HG03342 (cell line): Measurements from ENCODE around the gene HNMT.
"Not testable (repeated sequence)": the region's sequence is repeated elsewhere in the genome, so short reads cannot be mapped to it uniquely, and the experiment has no call there.

Experiments used
- ATAC-seq: cut with Tn5 transposase; IDR thresholded peaks from one replicate; pipeline ENCODE4 v1.9.1; 2021; ENCODE audit warnings: mild to moderate bottlenecking, moderate library complexity; ENCODE audit not compliant: unreplicated experiment

HNMT gene

DNA sequence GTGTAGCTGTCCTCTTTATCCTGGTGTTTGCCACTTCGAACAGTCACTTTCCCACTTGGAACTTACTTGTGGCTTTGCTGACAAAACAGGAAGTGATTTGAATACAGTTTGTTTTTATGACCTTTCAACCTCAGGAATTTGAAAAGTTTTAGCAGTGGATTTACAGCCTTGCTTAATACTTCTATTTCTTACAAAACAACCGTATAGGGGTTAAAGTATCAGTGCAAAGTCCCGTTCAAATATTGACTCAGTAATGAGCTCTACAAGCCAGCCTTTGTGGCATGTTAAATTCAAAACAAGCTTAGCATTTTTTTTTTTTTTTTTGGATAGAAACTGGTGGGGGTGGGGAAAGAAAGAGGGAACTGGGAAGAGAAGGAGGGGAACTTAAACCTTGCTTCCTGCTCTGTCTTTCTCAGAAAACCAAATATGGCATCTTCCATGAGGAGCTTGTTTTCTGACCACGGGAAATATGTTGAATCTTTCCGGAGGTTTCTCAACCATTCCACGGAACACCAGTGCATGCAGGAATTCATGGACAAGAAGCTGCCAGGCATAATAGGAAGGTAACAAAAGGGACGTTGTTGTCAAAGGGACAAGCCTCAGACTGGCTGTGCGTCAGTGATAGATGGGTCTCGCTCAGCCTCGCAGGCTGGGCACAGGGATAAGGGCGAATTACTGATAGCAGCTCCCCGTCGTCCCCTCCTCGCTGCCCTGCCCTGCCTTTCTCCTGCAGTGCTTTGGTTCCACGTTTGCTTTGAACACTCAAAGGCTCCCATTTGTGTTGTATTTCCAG is at the start of gene HNMT:
TSS of gene HNMT (plus strand) at position 408 of the 793 bp plus-strand sequence. CDS start at position 427, 19 bp downstream.
- no peak for ATAC-seq

DNA sequence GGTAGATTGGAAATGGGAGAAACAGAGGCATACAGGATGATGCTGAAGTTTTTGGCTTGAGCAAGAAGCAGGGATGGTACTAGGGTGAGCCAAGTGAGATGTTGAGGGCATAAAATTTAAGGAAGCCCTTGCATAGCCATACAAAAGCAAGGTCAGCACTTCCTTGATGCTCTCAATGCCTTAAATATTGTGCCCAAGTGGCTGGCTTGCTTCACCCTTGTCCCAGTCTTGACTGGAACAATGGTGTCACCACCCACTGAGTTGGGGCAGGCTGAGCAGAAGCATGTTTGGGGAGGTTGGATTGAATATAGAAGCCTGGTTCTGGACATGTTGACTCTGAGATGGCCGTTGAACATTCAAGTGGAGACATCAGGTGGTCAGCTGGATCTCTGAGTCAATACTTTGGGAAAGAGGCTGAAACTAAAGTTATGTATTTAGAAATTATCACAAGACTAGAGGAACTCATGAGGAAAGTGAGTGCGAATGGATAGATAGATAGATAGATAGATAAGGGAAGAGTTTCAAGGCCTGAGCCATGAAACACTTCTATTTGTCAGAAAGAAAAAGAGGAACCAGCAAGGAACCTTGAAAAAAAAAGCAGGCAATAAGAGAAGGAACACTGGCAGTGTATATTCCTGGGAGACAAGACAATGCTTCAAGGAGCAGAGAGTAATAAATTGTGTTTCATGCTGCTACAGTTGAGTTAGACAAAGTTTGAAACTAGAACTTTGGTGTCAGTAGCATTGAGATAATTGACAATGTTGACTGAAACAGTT is 43.0 kb upstream of the HNMT start:
- ATAC-seq: no peak

DNA sequence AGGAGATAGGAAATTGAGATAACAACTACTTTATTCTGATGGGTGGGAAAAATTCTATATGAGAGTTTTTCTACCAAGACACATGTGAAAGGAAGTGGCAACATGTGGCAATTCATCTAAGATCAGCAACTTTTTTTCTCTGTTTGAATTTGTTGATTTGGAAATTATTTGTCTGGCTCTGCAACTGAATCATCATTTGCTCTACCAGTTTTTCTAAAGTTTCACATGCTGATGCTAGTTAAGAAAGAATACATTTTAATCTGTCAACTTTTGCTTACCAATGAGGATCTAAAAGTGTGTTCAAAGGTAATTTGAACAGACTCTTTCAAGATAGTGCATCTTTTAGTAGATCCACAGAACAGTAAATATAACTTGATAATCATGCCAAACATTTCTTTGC is 42.1 kb upstream of the HNMT start:
- ATAC-seq: not testable (repeated sequence)

DNA sequence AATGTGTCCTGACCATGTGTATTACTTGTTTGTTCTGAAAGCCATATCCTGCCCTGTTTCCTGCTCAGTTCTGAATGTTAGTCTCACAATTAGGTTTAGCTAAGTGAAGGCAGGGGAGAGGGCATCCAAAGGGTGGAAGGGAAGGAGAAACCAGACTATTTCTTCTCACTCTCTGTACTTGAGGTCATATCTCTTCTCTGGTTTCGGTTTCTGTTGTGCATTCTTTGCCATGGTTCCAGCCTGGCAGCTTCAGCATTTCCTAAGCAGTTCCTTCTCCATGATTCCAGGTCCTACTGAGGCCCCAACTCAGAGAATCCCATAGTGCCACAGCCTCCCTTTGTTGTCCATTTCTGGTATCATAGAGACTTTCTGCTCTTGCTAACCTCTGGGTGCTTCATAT is 40.3 kb upstream of the HNMT start:
- ATAC-seq: no peak

DNA sequence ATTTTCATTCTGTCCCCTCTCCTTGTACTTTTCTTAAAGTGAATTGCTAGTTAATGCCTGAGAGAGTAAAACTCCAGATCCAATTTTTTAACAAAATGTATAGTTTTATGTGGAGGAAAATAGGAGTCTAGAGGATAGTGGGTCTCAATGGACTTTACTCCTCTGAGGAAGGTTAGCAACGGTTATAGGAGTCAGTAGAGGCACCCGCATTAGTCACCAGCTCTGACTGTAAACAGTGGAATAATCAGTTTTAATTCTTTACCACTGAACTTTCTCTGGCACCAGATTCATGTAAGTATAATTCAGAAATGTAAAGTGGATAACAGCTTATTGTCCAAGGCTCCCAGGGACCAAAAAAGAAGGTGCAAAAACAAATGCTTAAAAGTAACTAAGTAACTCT is 38.7 kb upstream of the HNMT start:
- no peak for ATAC-seq

DNA sequence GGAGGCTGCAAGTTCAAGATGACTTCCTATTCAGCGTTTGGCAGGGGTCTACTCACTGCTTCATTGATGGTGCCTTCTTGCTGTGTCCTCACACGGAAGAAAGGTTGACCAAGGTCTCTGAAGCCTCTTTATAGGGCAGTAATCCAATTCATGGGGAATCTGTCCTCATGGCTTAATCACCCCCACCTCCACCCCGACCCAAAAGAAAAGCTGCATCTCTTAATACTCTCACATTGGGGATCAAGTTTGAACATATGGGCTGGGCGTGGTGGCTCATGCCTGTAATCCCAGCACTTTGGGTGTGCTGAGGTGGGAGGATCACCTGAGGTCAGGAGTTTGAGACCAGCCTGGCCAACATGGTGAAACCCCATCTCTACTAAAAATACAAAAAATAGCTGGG is 36.4 kb upstream of the HNMT start:
- no peak for ATAC-seq

DNA sequence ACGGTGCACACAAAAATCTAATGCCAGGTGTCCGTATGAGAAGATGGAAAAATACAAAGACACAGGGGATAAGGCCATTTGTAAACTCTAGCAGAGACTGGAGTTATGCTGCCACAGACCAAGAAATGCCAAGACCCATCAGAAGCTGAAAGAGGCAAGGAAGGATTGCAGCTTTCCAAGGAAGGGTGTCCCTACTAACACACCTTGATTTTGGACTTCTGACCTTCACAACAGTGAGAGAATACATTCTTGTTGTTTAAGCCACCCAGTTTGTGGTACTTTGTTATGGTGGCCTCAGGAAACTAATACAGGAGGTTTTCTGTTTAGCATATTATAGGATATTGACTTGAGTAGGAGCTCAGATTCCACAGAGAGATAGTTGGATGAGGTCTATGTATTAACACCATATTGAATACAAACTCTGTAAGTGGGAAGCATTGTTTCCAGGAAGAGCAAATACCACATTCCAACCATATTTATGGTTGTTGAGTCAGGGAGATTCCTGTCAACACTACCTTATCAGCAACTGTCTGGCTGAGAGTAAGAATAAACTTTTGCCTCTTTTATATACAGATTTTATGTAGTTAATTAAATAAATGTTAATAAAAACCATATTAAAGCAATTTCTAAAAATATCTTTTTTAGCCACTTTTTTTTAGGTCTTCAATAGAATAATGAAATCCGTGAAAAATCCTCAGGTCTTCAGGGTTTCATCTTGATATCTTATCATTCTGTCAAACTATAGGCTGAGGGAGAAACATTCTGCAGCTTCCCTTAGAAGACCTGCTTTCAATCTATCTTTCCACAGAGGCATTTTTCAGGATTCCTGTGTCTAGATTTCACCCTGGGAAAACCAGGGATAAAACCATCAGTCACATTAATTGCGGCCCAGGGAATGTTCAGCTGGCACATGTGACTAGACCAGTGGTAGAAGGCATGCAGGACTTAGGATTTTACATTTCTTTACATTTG is 35.4 kb upstream of the HNMT start:
- no peak for ATAC-seq

DNA sequence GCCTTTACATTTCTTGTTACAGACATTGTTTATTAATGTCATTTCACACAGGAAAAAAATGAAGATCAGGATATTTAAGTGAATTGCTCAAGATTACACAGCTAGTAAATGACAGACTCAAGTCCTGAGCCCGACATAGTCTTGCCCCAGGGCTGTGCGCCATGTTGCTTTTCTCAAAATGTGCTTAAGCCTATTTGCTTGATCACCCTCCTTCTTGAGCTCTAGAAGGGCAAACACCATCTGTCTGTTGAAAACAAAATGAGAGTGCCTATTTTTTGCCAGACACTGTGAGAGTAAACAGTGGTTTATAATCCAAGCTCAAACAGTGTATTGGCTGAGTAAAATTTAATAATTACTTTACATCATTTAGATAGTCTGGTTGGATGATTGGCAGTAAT is 34.8 kb upstream of the HNMT start:
- ATAC-seq: no peak

DNA sequence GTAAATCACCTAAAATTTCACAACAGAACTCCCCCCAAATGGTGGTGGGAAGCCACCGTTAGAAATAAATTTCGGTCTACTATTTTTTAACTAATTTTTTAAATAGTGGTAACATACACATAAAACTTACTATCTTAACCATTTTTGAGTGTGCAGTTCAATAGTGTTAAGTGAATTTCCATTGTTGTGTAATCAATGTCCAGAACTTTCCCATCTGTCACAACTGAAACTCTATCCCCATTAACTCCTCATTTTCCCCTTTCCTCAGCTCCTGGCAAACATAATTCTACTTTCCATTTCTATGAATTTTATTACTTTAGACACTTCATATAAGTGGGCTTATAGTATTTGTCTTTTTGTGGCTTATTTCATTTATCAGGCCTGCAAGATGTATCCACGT is 34.1 kb upstream of the HNMT start:
- no peak for ATAC-seq

DNA sequence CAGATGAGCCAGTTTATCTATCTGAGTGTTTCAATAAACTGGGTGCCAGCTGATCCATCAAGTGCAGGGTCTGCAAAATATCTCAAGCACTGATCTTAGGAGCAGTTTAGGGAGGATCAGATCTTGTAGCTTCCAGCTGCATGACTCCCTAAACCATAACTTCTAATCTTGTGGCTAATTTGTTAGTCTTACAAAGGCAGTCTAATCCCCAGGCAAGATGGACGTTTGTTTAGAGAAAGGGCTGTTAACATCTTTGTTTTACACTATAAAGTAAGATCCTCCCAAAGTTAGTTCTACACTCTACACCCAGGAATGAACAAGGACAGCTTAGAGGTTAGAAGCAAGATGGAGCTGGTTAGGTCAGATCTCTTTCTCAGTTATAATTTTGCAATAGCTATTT is 28.7 kb upstream of the HNMT start:
- ATAC-seq: no peak

DNA sequence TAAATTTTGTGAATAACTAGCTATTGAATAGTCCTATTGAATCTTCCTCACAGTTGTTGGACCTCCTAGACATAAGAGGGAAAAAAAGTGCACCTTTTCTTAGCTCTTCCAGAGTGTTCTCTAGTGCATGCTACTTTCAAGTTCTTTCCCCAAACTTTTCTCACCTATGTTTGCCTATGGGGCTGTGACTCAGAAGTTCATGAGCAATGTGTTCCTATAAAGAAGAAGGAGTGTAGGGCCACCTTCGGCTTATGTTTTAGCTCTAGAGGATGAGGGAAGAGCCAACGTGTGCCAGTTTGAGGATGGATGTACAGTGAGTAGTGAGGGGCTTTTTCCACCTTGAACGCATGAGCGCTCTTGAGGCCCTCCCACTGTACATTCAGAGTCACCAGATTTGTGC is 27.0 kb upstream of the HNMT start:
- ATAC-seq: no peak

DNA sequence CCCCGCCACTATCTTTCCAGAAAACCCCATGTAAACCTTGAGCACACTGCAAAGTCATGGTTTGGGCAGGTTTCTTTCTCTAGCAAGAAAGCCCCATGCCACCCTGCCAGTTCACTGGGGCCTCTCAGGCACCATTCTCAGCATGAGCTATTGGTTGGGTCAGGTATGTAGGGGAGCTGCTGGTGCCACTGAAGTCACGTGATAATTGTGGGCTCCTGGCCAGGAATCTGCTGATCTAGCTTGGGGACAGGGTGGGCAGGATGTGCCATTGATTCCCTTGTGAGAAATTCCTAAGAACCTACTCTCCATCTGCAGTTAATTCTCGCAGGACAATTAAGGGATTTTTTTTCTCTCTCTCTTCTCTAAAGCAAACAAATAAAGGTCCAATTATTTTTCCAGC is 26.5 kb upstream of the HNMT start:
- ATAC-seq: no peak

DNA sequence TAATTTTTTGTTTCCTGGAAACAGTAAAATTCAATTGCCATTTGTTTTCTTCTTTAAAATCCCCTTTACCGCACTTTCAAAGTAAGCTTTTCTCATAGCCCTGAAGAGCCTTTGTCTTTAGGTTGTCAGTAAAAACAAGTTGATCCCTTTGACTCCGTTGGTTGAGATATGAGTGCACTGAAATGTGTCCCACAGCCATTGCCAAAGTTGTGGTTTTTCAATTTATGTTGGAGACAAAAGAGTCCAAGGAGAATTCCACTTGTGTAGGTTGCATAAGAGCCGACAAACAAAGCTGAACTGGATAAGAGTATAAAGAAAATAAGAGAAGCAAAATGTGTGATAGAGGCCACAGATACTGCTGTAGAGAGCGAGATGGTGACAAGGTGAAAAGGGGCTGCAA is 26.1 kb upstream of the HNMT start:
- no peak for ATAC-seq

DNA sequence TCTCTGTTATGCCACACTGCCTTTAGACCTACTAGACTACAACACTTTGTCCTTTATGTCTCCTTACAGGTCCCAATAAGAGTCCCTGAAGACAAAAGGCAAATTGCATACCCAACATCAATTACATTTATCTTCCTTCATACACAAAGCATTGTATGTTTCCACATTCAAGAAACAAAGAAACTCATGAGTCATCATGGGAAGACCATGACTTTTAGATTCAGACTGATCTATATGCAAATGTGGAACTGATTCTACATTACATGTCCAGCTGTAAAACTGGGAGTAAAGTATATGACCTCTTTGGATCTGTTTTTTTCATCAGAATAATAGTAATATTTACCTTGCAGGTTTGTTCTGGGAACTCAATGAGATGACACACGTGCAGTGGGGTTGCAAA is 25.2 kb upstream of the HNMT start:
- no peak for ATAC-seq

DNA sequence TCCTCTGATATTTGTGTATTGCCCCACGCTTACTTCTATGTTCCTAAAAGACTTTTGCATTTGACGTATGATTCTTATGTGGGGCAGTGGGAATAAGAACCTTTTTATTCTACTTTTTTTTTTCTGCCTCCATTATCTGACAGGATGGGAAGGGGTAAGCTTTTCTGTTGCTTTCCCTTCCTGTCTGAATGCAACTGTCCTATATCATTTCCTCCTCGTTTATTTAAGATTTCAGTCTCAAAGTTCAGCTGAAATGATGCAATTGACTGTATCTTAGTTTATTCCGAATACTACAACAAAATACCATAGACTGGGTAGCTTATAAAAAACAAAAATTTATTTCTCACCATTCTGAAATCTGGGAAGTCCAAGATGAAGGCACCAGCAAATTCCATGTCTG is 24.1 kb upstream of the HNMT start:
- ATAC-seq: no peak

DNA sequence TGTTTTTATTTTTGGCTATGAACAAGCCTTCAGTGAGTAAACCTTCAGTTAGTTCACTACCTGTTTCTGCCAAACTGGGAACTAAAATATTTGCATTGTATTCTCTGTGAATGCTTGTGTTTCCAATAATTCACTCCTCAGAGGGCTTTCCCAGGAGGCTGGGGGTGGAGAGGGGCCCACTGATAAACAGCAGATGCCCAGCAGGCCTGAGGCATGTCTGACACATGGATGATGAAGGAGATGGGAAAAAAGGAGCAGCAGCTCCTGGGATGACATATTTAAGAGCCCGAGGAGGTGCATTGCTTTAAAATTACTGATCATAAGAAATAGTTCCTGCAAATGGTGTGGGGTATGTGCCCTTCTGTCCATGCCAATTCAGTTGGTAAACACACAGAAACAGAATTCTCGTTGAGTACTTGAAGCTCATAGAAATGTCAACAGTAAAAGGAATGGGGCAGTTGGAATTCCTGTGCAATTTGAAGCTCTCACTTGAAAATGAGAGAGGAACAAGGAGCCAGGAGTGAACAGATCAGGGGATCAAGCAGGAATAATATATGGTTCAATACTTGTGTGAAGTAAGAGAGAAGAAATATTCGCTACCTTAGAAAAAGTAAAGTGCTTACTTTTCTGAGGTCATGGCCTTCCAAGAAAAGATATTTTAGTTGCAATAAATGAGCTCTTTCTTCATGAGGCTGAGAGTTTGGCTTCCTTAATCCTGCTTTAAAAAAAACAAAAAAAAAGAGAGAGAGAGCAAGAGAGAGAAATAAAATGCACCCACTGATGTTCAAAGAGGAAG is 22.0 kb upstream of the HNMT start:
- no peak for ATAC-seq

DNA sequence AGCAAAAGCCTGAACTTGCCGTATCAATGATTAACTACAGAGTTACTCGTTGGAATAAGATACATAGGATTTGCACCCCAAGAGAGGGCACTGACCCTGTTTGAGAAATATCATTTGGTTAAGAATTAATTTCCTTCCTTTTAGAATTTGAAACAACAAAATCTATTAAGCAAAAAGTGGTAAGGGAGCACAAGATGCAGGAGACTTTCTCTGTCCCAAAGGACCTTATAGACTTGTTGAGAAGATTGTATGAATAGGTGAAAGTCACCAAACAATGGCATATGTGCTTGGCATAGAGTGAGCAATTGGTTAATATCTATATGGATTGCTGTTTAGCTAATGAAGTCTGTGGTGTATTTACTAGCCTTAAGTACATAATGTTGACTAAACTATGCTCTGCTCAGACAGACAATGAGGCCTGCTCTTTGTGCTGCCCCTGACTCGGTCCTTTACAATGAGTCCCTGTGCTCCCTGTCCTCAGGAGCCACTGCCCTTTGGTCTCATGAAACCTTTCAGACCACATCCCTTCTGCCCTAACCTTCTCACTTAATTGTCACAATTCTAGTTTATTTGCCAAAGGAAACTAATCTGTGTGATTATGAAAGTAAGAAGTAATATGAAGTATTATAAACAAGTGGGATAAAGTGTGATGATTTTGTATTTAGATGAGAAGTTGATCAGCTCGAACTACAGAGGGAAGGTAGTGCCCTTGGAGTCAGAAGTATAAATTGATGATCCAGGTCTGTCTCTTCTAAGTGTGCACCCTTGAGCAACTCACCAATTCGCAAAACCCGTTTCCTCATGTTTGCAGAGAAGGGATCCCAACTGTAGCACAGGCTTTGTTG is 21.2 kb upstream of the HNMT start:
- ATAC-seq: no peak

DNA sequence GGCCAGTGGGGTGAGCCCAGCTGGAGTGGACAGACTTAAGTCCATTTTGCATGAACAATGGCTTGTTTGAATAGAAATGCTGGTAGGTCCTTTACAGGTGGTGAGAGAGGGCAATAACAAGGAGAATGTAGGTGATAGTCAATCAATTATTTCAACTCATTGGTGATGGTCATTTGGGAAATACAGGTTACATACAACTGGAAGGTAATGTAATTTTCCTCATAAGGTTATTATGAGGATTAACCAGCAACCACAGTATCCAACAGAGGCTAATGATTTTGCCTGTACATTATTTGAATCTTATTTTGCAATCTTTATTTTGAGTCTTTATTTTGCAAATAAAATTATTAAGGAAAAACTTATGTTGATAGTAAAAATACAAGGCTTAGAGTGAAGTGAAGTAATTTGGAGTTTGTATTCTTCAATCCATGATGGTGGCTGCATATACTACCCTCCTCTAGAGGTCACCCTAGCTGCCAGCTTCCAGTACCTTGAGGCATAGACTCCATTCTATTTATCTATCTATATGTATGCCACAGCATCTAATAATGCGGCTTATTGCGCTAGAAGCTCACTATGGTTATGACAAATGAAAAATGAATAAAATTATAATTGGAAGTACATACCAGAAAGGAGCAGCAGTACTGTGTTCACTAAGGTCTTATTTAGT is 20.5 kb upstream of the HNMT start:
- ATAC-seq: no peak

DNA sequence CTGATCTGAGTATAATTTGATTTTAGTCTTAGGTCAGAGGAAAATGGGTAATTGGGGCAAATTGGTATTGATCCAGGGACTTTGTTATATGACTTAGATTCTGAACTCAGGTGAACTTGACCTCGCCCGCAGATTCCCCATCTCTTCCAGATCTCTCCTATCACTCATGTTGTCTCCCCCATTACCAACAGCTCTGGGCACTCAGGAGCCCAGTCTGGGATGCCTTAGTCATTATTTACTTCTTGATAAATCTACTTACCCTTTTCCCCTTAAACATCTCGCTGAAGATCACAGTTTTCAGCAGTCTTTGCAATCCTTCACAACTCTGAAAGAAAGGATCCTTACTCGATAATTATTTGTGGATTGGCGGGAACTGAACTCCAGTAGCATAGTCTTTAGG is 19.6 kb upstream of the HNMT start:
- ATAC-seq: no peak
